ENCODE results near the gene SUCLG2.

SUCLG2 gene

DNA sequence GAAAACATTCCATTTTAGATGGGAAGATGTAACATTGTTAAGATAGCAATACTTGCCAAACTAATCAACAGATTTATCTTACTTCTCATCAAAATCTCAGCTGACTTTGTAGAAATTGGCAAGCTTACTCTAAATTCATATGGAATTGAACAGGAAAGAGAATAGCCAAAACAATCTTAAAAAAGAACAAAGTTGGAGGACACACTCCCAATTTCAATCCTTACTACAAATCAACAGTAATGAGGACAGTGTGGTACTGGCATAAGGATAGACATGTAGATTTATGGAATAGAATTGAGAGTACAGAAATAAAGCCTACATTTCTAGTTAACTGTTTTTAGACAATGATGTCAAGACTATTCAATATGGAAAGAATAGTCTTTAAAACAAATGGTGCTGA is 308.3 kb downstream of the SUCLG2 start:
- DNase-seq (ENCODE audit: extremely low read depth in 1 of 2, low read depth in 1 of 2) = no peak

DNA sequence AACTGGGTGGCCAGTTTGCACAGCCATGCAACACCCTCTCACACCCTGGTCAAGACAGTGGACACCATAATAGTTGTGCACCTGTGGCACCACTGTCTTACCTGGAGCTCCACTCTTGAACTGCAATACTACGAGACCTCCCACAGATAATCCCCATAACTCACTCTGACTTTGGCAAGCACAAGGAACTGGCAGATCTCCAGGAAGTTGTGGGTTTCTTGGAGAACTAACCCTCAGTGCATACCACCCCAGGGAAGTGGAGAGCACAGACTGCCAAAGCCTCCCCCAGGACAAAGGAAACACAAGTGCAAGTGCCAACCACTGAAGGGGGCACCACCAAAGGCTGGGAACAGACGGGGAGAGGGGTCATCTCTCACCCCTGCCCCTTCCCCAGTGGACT is 318.6 kb downstream of the SUCLG2 start:
- DNase-seq (ENCODE audit: extremely low read depth in 1 of 2, low read depth in 1 of 2) = no peak

DNA sequence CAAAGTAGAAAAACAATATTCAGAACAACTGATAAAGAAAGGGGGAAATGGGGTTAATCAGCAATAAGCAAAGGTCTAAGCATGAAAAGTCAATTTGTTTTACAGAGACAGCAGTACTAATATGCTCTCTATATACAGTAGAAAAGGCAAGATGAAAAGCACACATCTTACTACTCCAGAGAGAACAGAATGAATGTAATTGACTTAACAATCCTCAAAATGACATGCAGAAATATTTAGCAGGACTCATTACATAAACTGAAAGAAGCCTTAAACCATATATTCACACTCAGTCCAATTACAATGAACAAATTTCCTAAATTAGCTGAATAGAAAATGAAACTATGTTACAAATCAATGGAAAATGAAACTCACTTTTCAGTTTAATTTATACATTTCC is 319.8 kb downstream of the SUCLG2 start:
- no peak for DNase-seq (ENCODE audit: extremely low read depth in 1 of 2, low read depth in 1 of 2)

DNA sequence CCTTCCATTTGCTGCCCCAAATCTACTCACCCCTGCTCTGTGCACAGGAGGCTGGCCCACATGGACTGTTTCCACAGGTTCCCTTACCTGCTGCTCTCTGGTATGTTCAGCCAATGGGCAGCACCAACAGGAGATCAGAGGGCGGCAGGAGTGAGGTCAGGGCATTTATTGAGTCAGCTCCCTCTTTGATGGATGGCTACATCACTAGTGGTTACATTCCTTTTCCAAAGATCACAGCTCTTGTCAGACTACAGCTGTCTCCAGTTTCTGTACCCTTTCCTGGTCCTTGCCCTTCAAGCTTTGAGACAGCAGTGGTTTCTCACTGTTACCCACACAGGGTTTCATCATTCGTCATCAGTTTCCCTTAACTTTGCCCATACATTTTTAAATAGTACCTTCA is 325.1 kb downstream of the SUCLG2 start:
- peak; percentile 13 to 53 for DNase-seq (ENCODE audit: extremely low read depth in 1 of 2, low read depth in 1 of 2)

DNA sequence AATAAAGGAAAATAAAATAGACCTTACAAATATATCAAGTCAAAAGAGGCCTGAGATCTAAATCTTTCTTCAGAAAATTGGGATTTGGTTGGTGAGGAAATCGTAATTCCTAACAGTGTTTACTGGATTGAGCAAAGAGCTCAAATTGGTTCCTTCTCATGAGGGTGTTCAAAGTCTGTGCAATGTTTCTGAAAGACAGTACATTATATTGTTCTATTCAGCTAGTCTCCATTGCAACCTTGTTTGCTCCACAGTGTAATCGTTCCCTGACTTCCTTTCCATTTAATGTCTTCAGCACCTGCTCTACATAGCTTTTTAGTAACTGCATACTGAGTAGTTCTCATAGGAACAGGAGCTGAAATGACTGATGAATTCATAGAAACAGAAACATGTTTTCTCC is 326.8 kb downstream of the SUCLG2 start:
- DNase-seq (ENCODE audit: extremely low read depth in 1 of 2, low read depth in 1 of 2) = no peak

DNA sequence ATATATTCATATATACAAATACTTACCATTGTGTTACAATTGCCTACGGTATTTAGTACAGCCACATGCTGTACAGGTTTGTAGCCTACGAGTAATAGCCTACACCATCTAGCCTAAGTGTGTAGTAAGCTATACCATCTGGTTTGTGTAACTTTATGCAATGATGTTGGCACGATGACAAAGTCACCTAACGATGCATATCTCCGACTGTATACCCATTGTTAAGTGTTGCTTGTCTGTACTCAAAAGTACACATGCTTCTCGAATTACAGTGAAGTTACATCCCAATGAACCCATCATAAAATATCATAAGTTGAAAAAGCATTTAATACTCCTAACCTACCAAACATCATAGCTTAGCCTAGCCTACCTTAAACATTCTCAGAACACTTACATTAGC is 329.2 kb downstream of the SUCLG2 start:
- no peak for DNase-seq (ENCODE audit: extremely low read depth in 1 of 2, low read depth in 1 of 2)

All from stimulated activated CD8-positive, alpha-beta memory T cell treated with anti-CD3 and anti-CD28 coated beads, Interleukin-7, amount 100 ng/mL, for 48 hours (primary cell).